IMR-90 (cell line): Measurements from ENCODE around the gene ZNF525.

Source experiments
- BHLHE40 ChIP-seq: fragments of 150-350 bp; IDR thresholded peaks from 2 replicates; pipeline ENCODE4 v1.6.1; 2016; ENCODE audit warnings: mild to moderate bottlenecking, low read depth, low read length
- CEBPB ChIP-seq: IDR thresholded peaks from 2 replicates; pipeline ENCODE4 v1.6.1; 2012; ENCODE audit warnings: low read depth, low read length, improper control_type of control experiment
- CHD1 ChIP-seq: IDR thresholded peaks from 2 replicates; pipeline ENCODE4 v1.6.1; 2012; ENCODE audit warnings: low read depth, low read length, improper control_type of control experiment
- ELK1 ChIP-seq: fragments of 150-350 bp; IDR thresholded peaks from 2 replicates; pipeline ENCODE4 v1.6.1; 2016; ENCODE audit warnings: low read depth, mild to moderate bottlenecking, low read length, moderate library complexity, borderline replicate concordance
- MAFK ChIP-seq: IDR thresholded peaks from 2 replicates; pipeline ENCODE4 v1.6.1; 2012; ENCODE audit warnings: low read depth, low read length, improper control_type of control experiment
- MAZ ChIP-seq: IDR thresholded peaks from 2 replicates; pipeline ENCODE4 v1.6.1; 2012; ENCODE audit warnings: low read depth, mild to moderate bottlenecking, low read length, improper control_type of control experiment, moderate library complexity, borderline replicate concordance
- MXI1 ChIP-seq: IDR thresholded peaks from 2 replicates; pipeline ENCODE4 v1.6.1; 2012; ENCODE audit warnings: low read depth, mild to moderate bottlenecking, low read length, moderate library complexity, borderline replicate concordance
- NFE2L2 ChIP-seq: fragments of 150-350 bp; IDR thresholded peaks from 2 replicates; pipeline ENCODE4 v1.6.1; 2016; ENCODE audit warnings: low read depth, mild to moderate bottlenecking, low read length
- POLR2A ChIP-seq: IDR thresholded peaks from 2 replicates; pipeline ENCODE4 v1.6.1; 2012; ENCODE audit warnings: mild to moderate bottlenecking, low read depth, low read length
- RFX5 ChIP-seq: IDR thresholded peaks from 2 replicates; pipeline ENCODE4 v1.8.0; 2012; ENCODE audit warnings: low read depth, mild to moderate bottlenecking, low read length, moderate library complexity
- SMC3 ChIP-seq: fragments of 150-350 bp; IDR thresholded peaks from 2 replicates; pipeline ENCODE4 v1.6.1; 2016; ENCODE audit warnings: low read depth, mild to moderate bottlenecking, antibody characterized with exemption, low read length, moderate library complexity
- USF2 ChIP-seq: fragments of 150-350 bp; IDR thresholded peaks from 2 replicates; pipeline ENCODE4 v1.6.1; 2017; ENCODE audit warnings: mild to moderate bottlenecking, antibody characterized with exemption, low read length, low read depth
- TF ChIP-seq, protein P1 (sequence below): conservative IDR thresholded peaks from 2 replicates; pipeline ENCODE4 v1.5.1; 2012; ENCODE audit warnings: mild to moderate bottlenecking, low read depth, low read length, improper control_type of control experiment

- TF ChIP-seq USF2 (no peak), POLR2A (peak; percentile 56; the same call in 1 of the 2 replicates), SMC3 (no peak), MXI1 (peak; percentile 59; the same call in 1 of the 2 replicates), NFE2L2 (no peak), CEBPB (no peak), ELK1 (no peak), BHLHE40 (no peak), MAZ (no peak; the same call in 1 of the 2 replicates), MAFK (no peak), RFX5 (no peak), CHD1 (no peak)
- TF ChIP-seq, protein P1, sequence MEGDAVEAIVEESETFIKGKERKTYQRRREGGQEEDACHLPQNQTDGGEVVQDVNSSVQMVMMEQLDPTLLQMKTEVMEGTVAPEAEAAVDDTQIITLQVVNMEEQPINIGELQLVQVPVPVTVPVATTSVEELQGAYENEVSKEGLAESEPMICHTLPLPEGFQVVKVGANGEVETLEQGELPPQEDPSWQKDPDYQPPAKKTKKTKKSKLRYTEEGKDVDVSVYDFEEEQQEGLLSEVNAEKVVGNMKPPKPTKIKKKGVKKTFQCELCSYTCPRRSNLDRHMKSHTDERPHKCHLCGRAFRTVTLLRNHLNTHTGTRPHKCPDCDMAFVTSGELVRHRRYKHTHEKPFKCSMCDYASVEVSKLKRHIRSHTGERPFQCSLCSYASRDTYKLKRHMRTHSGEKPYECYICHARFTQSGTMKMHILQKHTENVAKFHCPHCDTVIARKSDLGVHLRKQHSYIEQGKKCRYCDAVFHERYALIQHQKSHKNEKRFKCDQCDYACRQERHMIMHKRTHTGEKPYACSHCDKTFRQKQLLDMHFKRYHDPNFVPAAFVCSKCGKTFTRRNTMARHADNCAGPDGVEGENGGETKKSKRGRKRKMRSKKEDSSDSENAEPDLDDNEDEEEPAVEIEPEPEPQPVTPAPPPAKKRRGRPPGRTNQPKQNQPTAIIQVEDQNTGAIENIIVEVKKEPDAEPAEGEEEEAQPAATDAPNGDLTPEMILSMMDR, result peak; percentile 48
Measured at GRCh38 chr19:53394974-53395839, 29.7 kb downstream of the ZNF525 start, which contains the start of gene ZNF765.
